GM19035 (cell line): ENCODE results near the gene NFATC1.

ENCODE experiments used
- ATAC-seq: cut with Tn5 transposase; IDR thresholded peaks from one replicate; pipeline ENCODE4 v1.9.1; 2021; ENCODE audit not compliant: unreplicated experiment

NFATC1 gene

DNA sequence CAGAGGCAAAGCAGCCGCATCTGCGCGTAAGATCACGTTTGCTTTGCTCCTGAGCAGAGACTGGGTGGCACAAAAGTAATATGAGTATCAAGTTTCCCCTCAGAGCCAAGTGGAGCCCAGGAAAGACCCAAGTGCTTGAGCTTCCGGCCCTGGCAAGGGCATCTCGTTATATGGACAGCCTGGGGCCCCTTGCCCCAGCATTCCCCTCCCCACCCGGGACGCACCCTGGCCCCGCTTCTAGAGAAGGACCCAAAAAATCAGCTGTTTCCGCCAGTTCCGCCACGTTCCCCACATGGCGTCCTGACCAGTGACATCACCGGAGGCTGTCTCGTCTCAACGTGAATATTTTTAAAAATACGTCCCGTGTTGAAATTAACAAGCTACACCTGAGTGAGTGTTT, 135.1 kb downstream of the NFATC1 start:
- ATAC-seq, result no peak

GRCh38 chr18:79531386-79531785, 135.7 kb downstream of the NFATC1 start:
- ATAC-seq, result no peak

DNA sequence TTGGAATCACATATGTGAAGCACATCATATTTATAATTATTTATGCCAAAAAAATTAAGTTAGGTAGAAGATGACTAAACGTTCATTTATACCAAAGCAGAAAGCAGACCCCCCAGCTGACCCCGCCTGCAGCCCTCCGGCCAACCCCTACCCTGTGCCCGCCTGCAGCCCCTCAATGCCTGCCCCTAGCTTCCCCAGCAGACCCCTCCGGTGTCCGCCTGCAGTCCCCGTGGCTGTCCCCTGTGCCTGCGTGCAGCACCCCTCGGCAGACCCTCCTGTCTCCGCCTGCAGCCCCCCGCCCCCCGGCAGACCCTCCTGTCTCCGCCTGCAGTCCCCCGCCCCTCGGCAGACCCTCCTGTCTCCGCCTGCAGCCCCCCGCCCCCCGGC, 136.2 kb downstream of the NFATC1 start:
- ATAC-seq, result no peak

DNA sequence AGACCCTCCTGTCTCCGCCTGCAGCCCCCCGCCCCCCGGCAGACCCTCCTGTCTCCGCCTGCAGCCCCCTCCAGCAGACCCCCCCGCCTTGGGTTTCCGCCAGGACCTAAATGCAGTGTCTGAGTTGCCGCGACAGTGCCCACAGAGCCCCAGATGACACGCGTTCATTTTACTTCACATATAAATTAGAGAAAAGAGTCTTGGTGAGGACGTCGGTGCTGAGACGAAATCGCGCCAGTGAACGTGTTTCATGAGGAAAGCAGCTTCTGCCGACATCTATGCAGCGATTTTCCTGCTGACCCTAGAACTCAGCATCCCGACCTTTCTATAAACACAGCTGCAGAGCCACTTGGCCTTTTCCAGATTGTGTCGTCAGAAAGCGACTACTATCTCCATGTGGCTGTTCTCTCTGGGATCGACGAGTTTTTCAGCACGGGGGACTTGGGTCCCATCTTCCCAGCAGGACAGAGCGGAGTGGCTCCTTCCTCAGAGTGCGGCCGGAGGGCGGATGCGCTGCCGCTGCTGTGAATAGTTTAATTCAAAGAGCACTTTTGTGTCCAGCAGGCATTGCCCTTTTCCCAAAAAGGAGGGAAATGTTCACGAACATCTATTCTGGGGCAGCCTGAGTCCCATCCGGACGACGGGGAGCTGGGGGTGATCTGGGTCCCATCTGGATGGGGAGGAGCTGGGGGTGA, 136.7 kb downstream of the NFATC1 start:
- ATAC-seq, result no peak

DNA sequence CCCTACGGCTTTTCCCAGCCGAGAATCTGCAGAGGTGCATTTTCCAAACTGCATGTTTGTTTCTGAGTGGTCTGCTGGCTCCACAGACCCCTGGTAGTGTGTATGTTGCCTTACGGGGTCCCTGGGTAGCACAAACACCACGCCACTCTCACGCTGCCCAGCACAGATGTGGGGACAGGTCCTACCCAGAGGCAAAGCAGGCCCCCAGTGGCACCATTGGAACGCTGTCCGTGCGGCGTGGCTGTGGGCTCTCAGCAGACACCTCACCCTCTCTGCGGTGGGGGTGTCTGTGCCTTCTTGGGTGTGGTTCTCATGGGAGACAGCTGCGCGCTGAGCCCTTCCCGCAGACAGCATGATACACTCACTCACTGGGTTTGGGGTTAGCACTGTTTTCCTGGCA, 137.4 kb downstream of the NFATC1 start:
- ATAC-seq, result no peak

- ATAC-seq, result no peak
Measured at GRCh38 chr18:79533591-79533990, 137.9 kb downstream of the NFATC1 start.

GRCh38 chr18:79534356-79534755, 138.6 kb downstream of the NFATC1 start:
- no peak for ATAC-seq

- ATAC-seq, result no peak
Measured at GRCh38 chr18:79537758-79538157, 142.0 kb downstream of the NFATC1 start.

DNA sequence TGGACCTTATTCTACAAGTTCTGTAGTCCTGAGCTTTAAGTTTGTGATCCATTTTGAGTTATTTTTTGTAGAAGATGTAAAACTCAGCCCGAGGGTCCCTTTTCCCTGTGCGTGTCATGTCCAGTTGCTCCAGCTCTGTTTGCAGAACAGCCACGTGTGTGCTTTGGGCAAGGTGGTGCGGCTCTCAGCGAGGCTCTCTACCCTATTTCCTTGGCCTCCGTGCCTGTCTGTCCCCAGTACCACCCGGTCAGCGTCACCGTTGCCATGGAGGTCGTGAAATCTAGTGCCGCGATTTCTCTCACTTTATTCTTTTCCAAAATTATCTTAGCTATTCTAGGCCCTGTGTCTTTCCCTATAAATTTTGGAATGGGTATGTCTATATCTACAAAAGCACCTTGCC, 142.9 kb downstream of the NFATC1 start:
- ATAC-seq, result no peak

GRCh38 chr18:79540161-79540903, 144.6 kb downstream of the NFATC1 start:
- ATAC-seq, result no peak

DNA sequence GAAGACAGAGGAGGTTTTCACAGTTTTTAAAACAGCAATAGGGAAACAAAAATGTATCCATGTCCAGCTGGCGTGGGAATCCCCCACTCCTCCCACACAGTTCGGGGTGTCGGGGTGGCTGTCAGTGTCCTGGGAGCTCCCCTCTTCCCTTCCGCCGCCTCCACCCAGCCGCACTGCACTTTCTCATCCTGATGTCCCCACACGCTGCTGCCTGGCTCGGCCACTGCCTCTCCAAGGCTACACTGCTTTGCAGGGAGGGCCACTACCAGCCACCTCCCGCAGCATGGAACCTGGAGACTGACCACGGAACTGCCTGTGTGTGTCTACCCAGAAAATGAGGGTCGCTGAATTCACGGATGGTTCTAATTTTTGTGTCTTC, 145.2 kb downstream of the NFATC1 start:
- no peak for ATAC-seq

- no peak for ATAC-seq
Measured at GRCh38 chr18:79542213-79542612, 146.5 kb downstream of the NFATC1 start.

DNA sequence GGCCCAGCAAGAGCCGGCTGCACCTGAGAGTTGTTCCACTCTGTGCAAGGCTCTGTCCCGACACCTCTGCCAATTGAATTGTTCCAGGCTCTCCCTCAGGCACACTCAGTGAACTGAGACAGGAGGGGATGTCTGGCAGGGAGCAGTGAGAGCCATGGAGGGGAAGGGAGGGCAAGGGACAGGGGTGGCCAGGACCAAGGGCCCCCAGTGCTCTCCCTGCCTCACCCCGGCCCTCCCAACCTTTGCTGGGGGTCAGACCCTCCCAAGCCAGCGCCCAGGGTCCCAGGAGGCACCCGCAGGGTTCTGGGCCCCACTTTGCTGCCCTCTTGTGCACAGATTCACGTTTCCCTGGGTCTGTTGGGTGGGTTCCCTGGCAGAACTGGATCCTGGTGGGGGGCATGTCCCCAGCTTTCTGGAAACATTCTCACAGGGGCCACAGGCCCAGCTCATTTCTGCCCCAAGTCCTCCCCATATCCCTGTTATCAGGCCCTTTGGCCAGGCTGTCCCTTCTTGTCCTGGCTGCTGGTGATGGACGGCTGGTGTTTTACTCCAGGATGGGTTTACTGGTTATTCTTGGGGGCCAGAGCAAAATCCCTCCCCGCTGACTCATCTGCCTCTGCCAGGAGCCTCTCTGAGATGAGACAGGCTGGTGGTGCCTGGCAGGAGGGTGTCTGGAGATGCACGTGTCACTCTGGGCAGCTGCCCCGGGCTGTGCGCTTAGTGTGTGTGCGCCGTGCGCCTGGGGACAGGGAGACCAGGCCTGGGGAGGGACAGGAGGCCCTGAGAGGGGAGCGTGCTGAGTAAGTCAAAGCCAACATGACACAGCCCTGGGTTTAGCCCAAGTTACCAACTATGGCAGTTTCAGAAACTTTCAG, 147.4 kb downstream of the NFATC1 start:
- ATAC-seq, result no peak

GRCh38 chr18:79543861-79544385, 148.2 kb downstream of the NFATC1 start:
- ATAC-seq, result no peak

DNA sequence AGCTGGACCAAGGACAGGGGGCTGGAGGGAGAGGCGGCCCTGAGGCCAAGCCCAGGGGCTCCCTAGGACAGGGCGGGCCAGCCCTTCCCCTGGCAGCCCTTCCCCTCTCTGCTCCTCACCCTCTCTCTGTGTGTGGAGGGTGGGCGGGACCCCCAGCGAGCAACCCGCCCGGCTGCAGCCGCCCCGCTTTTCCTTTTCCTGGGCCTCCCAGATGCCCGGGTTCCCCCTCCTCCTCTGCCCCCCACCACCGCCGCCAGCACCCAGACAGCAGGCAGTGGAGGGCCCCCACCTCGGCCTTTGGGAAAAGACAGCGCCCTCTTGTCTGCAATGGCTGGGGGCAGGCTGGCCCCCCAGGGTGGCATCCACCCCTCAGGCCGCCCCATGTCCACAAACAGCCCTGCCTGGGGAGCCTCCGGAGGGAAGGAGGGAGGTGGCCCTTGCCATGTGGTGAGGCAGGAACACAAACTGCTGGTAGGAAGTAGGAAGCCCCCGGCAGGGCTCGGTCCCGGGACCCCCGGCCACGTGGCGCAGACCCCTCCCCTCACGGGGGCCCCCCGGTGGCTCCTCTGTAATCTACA, 148.7 kb downstream of the NFATC1 start:
- no peak for ATAC-seq

GRCh38 chr18:79545255-79545654, 149.5 kb downstream of the NFATC1 start:
- no peak for ATAC-seq

- no peak for ATAC-seq
Measured at GRCh38 chr18:79545736-79546171, 150.0 kb downstream of the NFATC1 start.

DNA sequence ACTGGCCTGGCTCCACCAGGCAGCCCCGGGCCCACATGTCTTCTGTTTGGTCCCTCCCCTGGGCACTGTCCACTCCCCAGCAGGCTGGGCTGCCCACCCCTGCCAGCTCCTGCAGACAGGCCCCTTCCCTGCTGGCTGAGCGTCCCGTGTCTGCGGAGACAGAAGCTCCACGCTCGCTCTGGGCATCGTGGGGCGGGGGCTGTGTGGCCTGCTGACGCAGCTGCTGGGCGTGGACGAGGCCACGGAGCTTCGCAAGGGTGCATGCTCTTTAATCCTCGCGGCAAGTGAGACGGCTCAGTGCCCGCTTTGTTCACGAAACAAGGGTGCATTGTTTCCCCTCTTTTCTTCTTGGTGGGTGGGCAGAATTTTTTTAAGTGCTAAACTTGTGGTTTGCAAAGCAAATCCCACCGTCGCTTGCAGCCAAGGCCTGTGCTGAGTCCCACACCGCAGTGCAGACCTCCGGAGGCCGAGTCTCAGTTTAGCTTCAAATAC, 151.1 kb downstream of the NFATC1 start:
- ATAC-seq, result no peak

DNA sequence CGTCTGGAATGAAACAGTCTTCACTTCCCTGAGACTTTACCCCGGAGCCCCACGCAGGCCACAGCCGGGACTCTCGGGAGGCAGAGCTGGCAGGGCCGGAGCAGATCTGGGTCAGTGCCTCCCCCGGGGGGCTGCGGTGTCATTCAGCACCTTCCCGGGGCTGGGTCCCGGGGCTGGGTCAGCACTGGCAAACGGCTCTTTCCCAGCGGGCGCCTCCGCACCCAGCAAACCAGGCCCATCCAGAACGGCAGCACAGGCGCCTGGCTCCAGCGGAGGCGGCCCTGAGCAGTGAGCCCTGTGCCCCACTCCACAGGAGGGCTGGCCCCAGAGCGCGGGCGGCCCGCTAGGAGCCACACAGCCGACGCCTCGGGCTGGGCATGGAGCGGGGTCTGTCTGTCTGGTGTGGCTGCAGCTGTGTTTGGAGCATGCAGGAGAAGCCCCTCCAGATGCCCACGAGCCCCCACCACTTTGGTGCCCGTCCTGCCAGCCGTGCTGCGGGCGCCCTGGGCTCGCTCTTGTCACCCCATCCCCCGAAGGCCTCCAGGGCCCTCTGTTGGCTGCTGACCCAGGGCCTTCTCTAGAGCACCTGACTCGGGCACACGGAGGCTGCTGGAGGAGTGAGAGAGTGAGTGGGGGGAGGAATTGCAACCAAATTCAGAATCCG, 151.8 kb downstream of the NFATC1 start:
- no peak for ATAC-seq

GRCh38 chr18:79548077-79548450, 152.3 kb downstream of the NFATC1 start:
- no peak for ATAC-seq

DNA sequence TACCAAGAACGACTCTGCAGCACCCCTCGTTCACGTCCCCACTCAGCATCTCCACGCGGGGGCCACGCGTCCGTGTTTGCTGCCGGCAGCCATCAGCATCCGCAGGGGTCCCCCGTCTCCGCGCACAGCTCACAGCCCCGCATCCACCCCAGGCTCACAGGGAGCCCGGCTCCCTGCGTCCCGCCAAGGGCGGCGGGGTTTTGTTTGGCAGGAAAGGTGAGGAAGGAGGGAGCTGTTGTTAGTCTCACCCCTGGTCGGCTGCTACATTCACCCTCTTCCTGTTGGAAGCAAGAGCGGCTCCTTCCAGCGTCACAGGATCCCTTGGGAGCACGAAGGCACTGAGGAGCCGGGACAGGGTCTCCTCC, 152.9 kb downstream of the NFATC1 start:
- no peak for ATAC-seq
